GM12878 (cell line): ENCODE measurements around the gene PLXNC1. TPM values are rescaled to one million over a fixed set of nuclear protein-coding genes. Genes with fewer than 3 reads are reported as not detected.

Source experiments
- ATF3 ChIP-seq: IDR thresholded peaks from 2 replicates; pipeline ENCODE4 v1.6.1; 2011; ENCODE audit warnings: low read depth, mild to moderate bottlenecking, low read length, moderate library complexity, borderline replicate concordance; ENCODE audit errors: extremely low read depth
- CHD1 ChIP-seq: IDR thresholded peaks from 2 replicates; pipeline ENCODE4 v1.6.1; 2012; ENCODE audit warnings: low read depth, low read length, improper control_type of control experiment
- ESRRA ChIP-seq: IDR thresholded peaks from 2 replicates; pipeline ENCODE4 v1.6.1; 2012; ENCODE audit warnings: mild to moderate bottlenecking, low read length, improper control_type of control experiment
- HSF1 ChIP-seq: fragments of 150-350 bp; IDR thresholded peaks from 2 replicates; pipeline ENCODE4 v1.6.1; 2014; ENCODE audit warnings: mild to moderate bottlenecking, low read depth, low read length
- JUND ChIP-seq: IDR thresholded peaks from 2 replicates; pipeline ENCODE4 v1.6.1; 2012; ENCODE audit warnings: low read depth, mild to moderate bottlenecking, low read length, improper control_type of control experiment, moderate library complexity
- LARP7 ChIP-seq: fragments of 450-650 bp; IDR thresholded peaks from 2 replicates; pipeline ENCODE4 v1.6.1; 2017; ENCODE audit warnings: mild to moderate bottlenecking
- PAX8 ChIP-seq: fragments of 450-650 bp; IDR thresholded peaks from 2 replicates; pipeline ENCODE4 v1.6.1; 2017; ENCODE audit warnings: mild to moderate bottlenecking, moderate library complexity
- PRDM15 ChIP-seq: fragments of 450-650 bp; formaldehyde crosslinking; IDR thresholded peaks from 2 replicates; pipeline ENCODE4 v1.4.0; 2020; ENCODE audit warnings: mild to moderate bottlenecking, moderate library complexity
- SRF ChIP-seq, 2 experiments: IDR thresholded peaks; 2 replicates each; pipeline ENCODE4 v1.6.1; 2011; ENCODE audit warnings: low read depth in 2 of 2, low read length in 2 of 2, mild to moderate bottlenecking in 1 of 2, moderate library complexity in 1 of 2
- YBX1 ChIP-seq: fragments of 450-650 bp; IDR thresholded peaks from 2 replicates; pipeline ENCODE4 v1.6.1; 2016; ENCODE audit warnings: antibody characterized with exemption
- ZSCAN29 ChIP-seq: fragments of 450-650 bp; IDR thresholded peaks from 2 replicates; pipeline ENCODE4 v1.6.1; 2017; ENCODE audit warnings: mild to moderate bottlenecking, moderate library complexity
- polyA plus RNA-seq, 11 experiments: library from polyadenylated mRNA; depleted of rRNA in 4 of 11; unstranded in 6 of 11; stranded (reverse) in 5 of 11; fragments of >200 nt; fragmentation: Nextera tagmentation in 4 of 11; fragmentation: Illumina TruSeq in 1 of 11; extraction: Ambion mirVana in 4 of 11; extraction: Trizol in 1 of 11; gene quantifications; 1 replicate in 1 of 11; 2 replicates in 10 of 11; pipeline versions ENCODE4 v1.2.1 to v1.2.3, GENCODE V29; 2011 to 2016; ENCODE audit warnings: inconsistent platforms in 2 of 11, missing spikeins in 2 of 11, low read depth in 1 of 11
- total RNA-seq, 4 experiments: library from RNA; depleted of rRNA in 3 of 4; stranded (reverse); fragments of >200 nt in 3 of 4; fragmentation: Illumina TruSeq in 1 of 4; extraction: Trizol in 1 of 4; gene quantifications; 2 replicates each; pipeline versions ENCODE4 v1.2.1 to v1.2.3, GENCODE V29; 2013 to 2021

PLXNC1 gene
- total and polyA plus RNA-seq, 10 of the 15 experiments (the other 5 are each of a cell fraction or from before 2014, with no cell fraction given), result 5.2 to 41.2 (median 24.6) TPM

DNA sequence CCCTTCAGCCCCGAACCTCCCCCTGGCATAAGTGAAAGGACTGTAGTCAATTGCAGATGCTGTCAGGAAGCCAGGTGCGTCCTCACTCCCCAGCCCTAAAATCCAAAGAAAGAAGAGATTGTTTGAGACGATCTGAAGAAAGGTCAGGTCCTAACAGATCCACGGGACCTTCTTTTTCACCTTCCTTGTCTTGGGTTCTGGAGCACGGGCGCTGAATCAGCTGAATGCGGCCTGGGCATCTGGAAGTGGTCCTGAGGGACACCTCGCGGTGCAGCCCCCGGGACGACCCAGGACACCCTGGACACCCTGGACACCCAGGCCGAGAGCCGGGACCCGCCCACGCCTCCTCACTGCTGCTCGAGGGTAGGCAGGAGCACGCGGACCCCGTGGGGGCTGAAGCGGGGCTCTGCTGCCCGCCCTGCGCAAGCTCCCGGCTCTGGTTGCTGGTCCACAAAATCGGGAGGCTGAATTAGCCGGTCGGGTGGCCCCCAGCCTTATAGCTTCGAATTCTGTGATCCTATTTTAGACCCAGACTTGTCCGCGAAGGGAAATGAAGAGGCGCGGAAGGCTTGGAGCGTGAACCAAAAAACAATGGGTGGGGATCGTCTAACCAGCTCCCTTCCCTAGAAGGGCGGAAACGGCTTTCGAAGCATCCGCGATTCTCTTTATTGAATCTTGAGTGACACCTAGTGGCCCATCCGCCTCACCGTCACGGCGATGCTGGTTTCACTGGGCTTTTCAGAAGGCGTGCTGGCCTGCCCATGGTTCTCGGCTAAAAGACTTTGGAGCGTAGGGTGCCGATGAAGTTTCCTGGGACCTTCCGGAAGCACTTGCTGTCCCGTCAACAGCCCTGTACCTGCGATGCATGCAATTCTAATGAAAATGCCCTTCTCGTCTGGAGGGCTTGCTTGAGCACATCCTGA, 46.4 kb upstream of the PLXNC1 start (continued):
- TF ChIP-seq PAX8, result no peak
- TF ChIP-seq PRDM15 (CRISPR knock-in tag), result no peak
- TF ChIP-seq ZSCAN29, result no peak
- TF ChIP-seq YBX1, result no peak
- no peak for TF ChIP-seq ESRRA
- no peak for TF ChIP-seq SRF (IDR thresholded peaks at IDR 0.05; ENCODE audit: low read depth in 2 of 2, low read length in 2 of 2)
- TF ChIP-seq JUND, result no peak
- TF ChIP-seq LARP7, result no peak
- no peak for TF ChIP-seq CHD1
- no peak for TF ChIP-seq HSF1
- no peak for TF ChIP-seq ATF3
- TF ChIP-seq, all 136 proteins: peak for 20
